Stomach smooth muscle (tissue), 2 donors: ENCODE measurements around the gene C13orf42.
"Not testable (repeated sequence)": the region's sequence is repeated elsewhere in the genome, so short reads cannot be mapped to it uniquely, and the experiment has no call there.

Source experiments
- H3K27ac ChIP-seq: one replicate; pipeline ENCODE4 v1.7.0; 2013; ENCODE audit warnings: mild to moderate bottlenecking, low read length, inconsistent platforms
- H3K27me3 ChIP-seq, 2 donors: one replicate each; pipeline ENCODE4 v1.7.0; 2013; ENCODE audit warnings: low read length in 2 of 2; ENCODE audit not compliant: insufficient read depth in 2 of 2, control insufficient read depth in 1 of 2
- H3K36me3 ChIP-seq, 2 donors: one replicate each; pipeline ENCODE4 v1.7.0; 2013; ENCODE audit warnings: low read length in 2 of 2; ENCODE audit not compliant: control insufficient read depth in 2 of 2, insufficient read depth in 2 of 2
- H3K4me1 ChIP-seq: one replicate; pipeline ENCODE4 v1.7.0; 2013; ENCODE audit warnings: low read length; ENCODE audit not compliant: control insufficient read depth, insufficient read depth
- H3K4me3 ChIP-seq, 2 donors: one replicate each; pipeline ENCODE4 v1.7.0; 2013; ENCODE audit warnings: low read length in 2 of 2
- H3K9ac ChIP-seq, 2 donors: one replicate each; pipeline ENCODE4 v1.7.0; 2013; ENCODE audit warnings: low read length in 2 of 2, mild to moderate bottlenecking in 1 of 2
- H3K9me3 ChIP-seq, 2 donors: one replicate each; pipeline ENCODE4 v1.7.0; 2013; ENCODE audit warnings: low read length in 2 of 2; ENCODE audit not compliant: control insufficient read depth in 2 of 2
- donor health status: healthy.
- donor health status: Pancreatic carcinoma.

C13orf42 gene

DNA sequence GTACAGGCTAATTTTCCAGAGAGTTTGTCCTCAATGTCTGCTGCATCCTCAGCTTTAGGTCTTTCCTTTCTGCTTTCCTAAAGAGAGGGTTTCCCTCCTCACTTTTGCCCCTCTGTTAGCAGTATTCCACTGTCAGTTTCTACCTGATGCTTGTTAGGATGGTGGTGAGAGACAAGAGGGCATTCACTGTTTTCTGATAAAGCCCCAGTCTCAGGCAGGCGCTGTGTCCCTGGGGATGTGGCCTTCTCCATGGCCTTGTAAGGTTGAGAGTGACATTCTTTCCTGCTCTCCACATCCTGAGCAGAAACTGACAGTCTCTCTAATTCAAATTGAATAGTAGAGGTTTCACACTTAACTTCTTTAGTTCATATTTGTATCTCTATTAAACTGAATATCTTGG is 14.9 kb downstream of the C13orf42 start:
- H3K27me3 ChIP-seq, result no peaks in the 10 kb centered on the region
- no peak overlapping the region for H3K9ac ChIP-seq
- H3K4me3 ChIP-seq, result no peak overlapping the region

DNA sequence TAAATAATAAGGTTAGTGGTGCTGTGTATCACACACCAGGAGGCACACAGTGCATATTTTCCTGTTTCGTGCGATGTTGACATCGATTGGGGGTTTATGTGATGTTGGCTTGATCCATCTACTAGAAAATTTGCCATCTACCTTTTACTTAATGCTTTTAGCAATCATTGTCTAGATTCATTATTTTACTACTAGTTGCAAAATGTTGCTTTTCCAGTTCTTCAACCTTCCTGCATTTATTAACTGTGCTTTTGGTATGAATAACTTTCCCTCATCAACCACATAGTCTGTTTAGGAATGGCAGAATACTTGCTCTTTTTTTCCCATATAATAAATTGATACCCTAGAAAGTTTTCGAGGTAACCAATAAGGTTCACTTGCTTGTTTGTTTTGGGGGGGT is 17.5 kb downstream of the C13orf42 start:
- H3K36me3 ChIP-seq, result no peaks in the 10 kb centered on the region
- H3K4me1 ChIP-seq, result no peaks in the 10 kb centered on the region
- no peaks in the 10 kb centered on the region for H3K9me3 ChIP-seq
- no peaks in the 10 kb centered on the region for H3K27me3 ChIP-seq
- no peak overlapping the region for H3K27ac ChIP-seq
- H3K9ac ChIP-seq, result no peak overlapping the region
- no peak overlapping the region for H3K4me3 ChIP-seq

More for the DNA sequence above, 14.9 kb downstream of the C13orf42 start:
- Histone ChIP-seq H3K4me1 (no peaks in the 10 kb centered on the region), H3K27ac (no peak overlapping the region), H3K36me3 (no peaks in the 10 kb centered on the region), H3K9me3 (no peaks in the 10 kb centered on the region)

DNA sequence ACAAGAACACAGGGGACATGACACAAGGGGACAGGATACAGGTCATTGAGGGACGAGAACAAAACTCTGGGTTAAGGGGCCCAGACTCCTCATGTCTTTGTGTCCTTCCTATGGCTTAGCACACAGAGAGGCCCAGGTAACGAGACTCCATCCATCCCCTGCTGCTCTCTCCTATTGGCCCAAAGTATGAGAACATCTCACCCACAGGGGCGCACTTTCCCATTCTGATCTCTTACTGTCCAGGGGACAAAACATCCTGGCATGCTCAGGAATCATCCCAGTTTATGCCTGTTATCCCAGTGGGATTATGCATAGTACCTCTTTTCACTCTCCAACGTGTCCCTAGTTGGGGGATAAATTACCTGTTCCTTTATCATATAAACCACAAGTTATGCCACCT is 19.2 kb downstream of the C13orf42 start:
- Histone ChIP-seq H3K36me3 (no peaks in the 10 kb centered on the region), H3K4me3 (no peak overlapping the region), H3K9me3 (no peaks in the 10 kb centered on the region), H3K27ac (no peak overlapping the region), H3K9ac (no peak overlapping the region), H3K27me3 (no peaks in the 10 kb centered on the region), H3K4me1 (no peaks in the 10 kb centered on the region)

DNA sequence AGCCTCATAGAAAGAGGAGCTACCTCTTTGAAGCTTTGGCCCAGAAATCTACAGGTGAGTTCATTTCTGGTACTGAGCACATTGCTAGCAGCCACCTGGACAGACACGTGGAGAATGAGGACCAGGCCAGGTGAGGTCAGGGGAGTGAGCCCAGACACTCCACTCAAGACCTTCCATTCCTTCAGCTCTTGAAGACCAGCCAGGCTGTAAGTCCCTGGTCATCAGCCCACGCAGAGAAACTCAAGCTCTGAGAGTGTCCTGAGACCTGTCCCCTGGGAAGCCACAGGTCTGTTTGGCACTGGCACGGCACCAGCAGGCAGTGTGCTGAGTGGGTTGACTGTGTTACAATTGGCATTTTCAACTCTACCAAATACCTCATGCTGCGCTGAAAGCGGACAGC is 27.4 kb downstream of the C13orf42 start:
- Histone ChIP-seq H3K27ac (no peak overlapping the region), H3K27me3 (peaks cover 0 to 3% of the 10 kb centered on the region in 2 donors), H3K4me3 (no peak overlapping the region), H3K36me3 (no peaks in the 10 kb centered on the region), H3K9me3 (no peaks in the 10 kb centered on the region), H3K9ac (no peak overlapping the region), H3K4me1 (no peaks in the 10 kb centered on the region)

DNA sequence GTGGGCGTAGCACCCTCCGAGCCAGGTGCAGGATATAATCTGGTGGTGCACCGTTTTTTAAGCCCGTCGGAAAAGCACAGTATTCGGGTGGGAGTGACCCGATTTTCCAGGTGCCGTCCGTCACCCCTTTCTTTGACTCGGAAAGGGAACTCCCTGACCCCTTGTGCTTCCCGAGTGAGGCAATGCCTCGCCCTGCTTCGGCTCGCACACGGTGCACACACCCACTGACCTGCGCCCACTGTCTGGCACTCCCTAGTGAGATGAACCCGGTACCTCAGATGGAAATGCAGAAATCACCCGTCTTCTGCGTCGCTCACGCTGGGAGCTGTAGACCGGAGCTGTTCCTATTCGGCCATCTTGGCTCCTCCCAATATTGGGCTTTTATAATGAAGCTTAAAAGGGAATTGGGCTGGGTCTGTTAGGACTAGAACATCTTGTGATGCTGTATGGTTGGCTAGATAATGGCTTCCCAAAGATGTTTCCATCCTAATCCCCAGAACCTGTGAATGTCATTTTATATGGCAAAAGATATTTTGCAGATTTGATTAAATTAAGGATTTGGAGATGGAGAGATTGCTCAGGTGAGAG is 30.5 kb downstream of the C13orf42 start:
- not testable (repeated sequence) for H3K36me3 ChIP-seq, H3K4me3 ChIP-seq, H3K27me3 ChIP-seq, H3K4me1 ChIP-seq, H3K9me3 ChIP-seq, H3K27ac ChIP-seq, H3K9ac ChIP-seq

DNA sequence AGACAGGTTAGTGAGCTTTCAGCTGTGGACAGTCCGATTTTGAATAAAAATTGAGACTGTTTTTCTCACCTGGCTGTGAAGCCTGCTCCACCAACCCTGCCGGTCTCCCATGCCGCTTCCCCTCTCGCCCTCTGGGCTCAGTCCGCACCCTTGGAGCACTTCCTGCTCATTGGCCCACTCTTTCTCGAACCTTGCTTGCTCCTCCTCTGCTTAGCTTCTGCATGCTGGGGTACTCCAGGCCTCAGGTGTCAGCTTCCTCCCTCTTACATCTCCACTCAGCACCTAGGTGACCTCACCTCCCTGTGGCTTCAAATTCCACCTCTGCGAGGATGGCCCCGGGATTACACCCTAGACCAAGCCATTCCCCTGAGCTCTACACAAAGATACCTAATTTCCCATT is 39.6 kb downstream of the C13orf42 start:
- no peak overlapping the region for H3K9ac ChIP-seq
- H3K9me3 ChIP-seq, result no peaks in the 10 kb centered on the region
- no peak overlapping the region for H3K27ac ChIP-seq
- no peaks in the 10 kb centered on the region for H3K4me1 ChIP-seq
- H3K36me3 ChIP-seq, result no peaks in the 10 kb centered on the region
- no peaks in the 10 kb centered on the region for H3K27me3 ChIP-seq
- H3K4me3 ChIP-seq, result no peak overlapping the region

DNA sequence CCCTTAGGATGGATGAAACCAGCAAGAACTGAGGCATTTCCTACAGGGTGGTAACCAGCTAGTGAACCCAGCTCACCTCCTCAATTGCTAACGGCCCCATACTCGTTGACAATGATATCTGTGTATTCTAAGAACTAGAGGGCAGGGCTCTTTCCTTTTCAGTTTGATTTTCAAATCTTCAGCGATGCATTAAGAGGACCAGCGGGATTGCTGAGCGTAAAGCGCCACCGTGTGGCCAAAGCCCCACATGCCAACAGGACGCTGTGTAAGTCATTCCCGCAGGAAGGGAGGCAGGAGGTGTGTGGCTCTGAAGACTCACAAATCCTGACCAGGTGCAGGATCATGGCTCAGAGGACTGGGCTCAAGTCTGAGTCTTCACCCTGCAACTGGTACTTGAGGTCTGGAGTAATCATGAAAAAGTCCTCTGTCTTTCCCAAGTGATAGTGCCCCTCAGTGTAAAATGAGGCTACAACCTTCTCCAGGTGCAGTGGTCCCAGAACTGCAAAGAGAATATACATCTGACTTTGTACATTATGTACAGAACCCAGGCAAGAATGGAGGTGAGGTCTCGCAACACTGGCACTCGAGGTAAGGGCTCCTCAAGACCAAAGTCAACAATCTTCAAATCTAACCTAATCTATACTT is 40.9 kb downstream of the C13orf42 start:
- H3K9ac ChIP-seq, result no peak overlapping the region
- H3K27ac ChIP-seq, result no peak overlapping the region

DNA sequence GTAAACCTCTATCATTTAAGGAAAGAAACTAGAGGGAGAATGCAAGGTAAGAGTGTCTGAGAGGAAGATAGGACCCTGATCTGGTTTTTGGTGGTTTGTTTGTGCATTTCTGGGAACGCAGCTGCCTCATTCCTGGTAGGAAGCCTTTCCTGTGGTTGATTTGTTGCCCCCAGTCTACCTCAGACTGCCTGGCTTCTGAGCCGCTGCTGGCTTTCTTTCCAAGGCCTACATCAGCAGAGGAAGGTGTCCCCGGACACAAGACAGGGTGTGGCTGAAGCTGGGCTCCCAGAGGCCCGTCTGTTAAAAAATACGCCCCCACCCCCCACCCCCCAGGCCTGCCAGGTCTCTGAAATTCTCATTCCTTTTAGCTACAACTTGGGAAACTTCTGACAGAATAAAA is 42.6 kb downstream of the C13orf42 start:
- peaks cover 0 to 11% of the 10 kb centered on the region in 2 donors for H3K27me3 ChIP-seq
- no peak overlapping the region for H3K9ac ChIP-seq
- no peak overlapping the region for H3K27ac ChIP-seq
- no peak overlapping the region for H3K4me3 ChIP-seq
- H3K36me3 ChIP-seq, result no peaks in the 10 kb centered on the region
- H3K9me3 ChIP-seq, result no peaks in the 10 kb centered on the region
- no peaks in the 10 kb centered on the region for H3K4me1 ChIP-seq

More for the DNA sequence above, 40.9 kb downstream of the C13orf42 start:
- Histone ChIP-seq H3K27me3 (peaks cover 0 to 8% of the 10 kb centered on the region in 2 donors), H3K4me1 (no peaks in the 10 kb centered on the region), H3K4me3 (no peak overlapping the region), H3K9me3 (no peaks in the 10 kb centered on the region), H3K36me3 (no peaks in the 10 kb centered on the region)

DNA sequence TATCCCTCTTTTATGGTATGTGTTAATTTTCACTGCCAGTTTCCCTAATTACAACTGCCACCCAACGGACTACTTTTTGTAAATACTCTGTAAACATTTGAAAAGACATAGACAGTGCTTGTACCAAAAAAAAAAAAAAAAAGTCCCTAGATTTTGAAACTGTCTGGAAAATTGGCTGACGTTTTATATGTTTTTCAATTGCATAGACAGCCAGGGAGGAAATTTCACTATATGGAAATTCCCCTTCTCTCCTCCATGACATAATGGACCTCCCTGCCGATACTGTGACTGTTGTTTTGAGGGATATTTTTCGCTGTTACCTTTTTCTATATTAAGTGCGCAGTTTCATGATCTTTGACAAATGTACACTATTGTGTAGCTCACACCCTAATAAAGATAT is 43.4 kb downstream of the C13orf42 start:
- no peaks in the 10 kb centered on the region for H3K4me1 ChIP-seq
- H3K27ac ChIP-seq, result no peak overlapping the region
- no peaks in the 10 kb centered on the region for H3K9me3 ChIP-seq
- no peak overlapping the region for H3K9ac ChIP-seq
- H3K27me3 ChIP-seq, result peaks cover 0 to 11% of the 10 kb centered on the region in 2 donors
- no peaks in the 10 kb centered on the region for H3K36me3 ChIP-seq
- no peak overlapping the region for H3K4me3 ChIP-seq

DNA sequence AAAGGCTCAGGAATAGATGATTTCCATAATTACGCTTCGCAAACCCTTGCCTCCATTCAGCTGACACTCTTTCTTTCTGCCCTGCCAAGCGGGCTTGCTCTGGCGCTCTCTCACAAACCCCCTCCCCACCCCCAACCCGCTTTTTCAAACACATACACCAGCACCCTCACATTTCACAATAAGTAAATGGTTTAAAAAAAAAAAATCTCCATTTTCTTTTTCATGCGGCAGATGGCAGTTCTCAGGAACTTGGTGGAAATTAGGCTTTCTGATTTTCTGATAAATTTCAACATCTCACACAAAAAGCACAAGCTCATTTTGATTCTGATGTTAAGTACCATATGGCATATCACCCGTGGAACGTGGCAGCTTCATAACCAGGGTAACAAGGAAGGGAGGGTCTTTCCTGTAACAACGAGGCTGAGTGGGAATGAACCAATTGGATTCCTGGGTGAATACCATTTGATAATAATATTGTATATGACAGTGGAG is 43.8 kb downstream of the C13orf42 start:
- Histone ChIP-seq H3K4me1 (no peaks in the 10 kb centered on the region), H3K27me3 (peaks cover 0 to 11% of the 10 kb centered on the region in 2 donors), H3K9me3 (no peaks in the 10 kb centered on the region), H3K9ac (no peak overlapping the region), H3K36me3 (no peaks in the 10 kb centered on the region), H3K27ac (no peak overlapping the region), H3K4me3 (no peak overlapping the region)

DNA sequence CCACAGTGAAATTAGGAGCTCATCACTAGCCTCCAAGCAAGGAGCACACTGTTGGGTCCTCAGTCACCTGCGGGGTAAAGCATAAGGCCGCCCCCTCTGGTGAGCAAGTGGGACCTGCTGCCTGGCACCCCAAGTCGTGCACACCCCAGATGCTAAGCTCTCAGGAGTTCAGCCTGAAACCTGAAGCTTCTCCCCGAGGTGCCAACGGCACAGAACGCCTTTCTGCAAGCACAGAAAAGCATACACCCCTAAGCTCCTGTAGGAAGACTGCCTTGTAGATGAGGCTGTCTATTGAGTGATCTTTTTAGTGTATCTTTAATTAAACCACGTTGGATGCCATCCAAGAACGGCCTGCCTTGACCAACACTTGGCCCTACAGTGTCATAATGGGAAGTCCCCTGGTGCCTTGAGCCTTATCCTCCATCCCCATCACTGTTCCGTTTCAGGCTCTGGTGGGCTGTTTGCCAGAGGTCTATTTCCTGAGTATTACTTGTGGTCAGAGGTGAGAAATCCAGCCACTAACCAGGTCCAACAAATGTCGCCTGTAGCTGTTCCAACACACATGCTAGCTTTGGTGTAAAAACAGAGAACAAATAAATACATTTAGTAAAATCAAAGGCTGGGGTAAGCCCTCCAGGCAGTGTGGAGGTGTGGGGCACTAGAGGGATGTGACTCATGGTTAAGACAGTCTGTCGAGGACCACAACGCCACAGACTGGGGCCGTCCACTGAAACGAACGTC is 44.8 kb downstream of the C13orf42 start:
- Histone ChIP-seq H3K9ac (no peak overlapping the region), H3K4me3 (no peak overlapping the region), H3K27me3 (peaks cover 0 to 11% of the 10 kb centered on the region in 2 donors), H3K36me3 (no peaks in the 10 kb centered on the region), H3K27ac (no peak overlapping the region), H3K4me1 (no peaks in the 10 kb centered on the region), H3K9me3 (no peaks in the 10 kb centered on the region)
